OCI-LY7 (cell line): ENCODE results near the gene GLP1R. TPM values are rescaled to one million over a fixed set of nuclear protein-coding genes. Genes with fewer than 3 reads are reported as not detected.

Source experiments
- BruUV-seq: library from RNA; stranded (reverse); fragments of 400-500 nt; replicated peaks from 2 replicates; lab custom pipeline; 2021; lab: Mats Ljungman, UMichigan
- CTCF ChIA-PET: fragments of 300-600 bp; sonication (Branson Sonifier 250); formaldehyde crosslinking; loops from one replicate; lab custom pipeline; 2022; ENCODE audit warnings: antibody characterized with exemption; ENCODE audit not compliant: unreplicated experiment; lab: Charles Lee
- POLR2A ChIA-PET: fragments of 300-600 bp; sonication (Branson Sonifier 250); formaldehyde crosslinking; loops from one replicate; lab custom pipeline; 2022; ENCODE audit warnings: antibody characterized with exemption; lab: Charles Lee
- DNase-seq: peaks from one replicate; pipeline ENCODE4 v3.0.0-alpha.2; 2015; ENCODE audit warnings: low spot score
- H2AFZ ChIP-seq: fragments of 200-600 bp; sonication (generic), shearing (Covaris generic); 2 replicates; pipeline ENCODE4 v1.6.1; 2014; ENCODE audit warnings: mild to moderate bottlenecking, antibody characterized with exemption, low read length, moderate library complexity
- H3K27ac ChIP-seq: fragments of 200-600 bp; sonication (generic); 2 replicates; pipeline ENCODE4 v1.5.1; 2014; ENCODE audit warnings: mixed run types, low read depth, mild to moderate bottlenecking, moderate library complexity, low read length, inconsistent platforms; ENCODE audit not compliant: poor library complexity, severe bottlenecking
- H3K36me3 ChIP-seq: fragments of 200-600 bp; sonication (generic); 2 replicates; pipeline ENCODE4 v1.6.1; 2014; ENCODE audit warnings: mild to moderate bottlenecking, antibody characterized with exemption, low read length, moderate library complexity, mixed read lengths; ENCODE audit not compliant: insufficient read depth
- H3K4me1 ChIP-seq: fragments of 200-600 bp; sonication (generic); 2 replicates; pipeline ENCODE4 v1.5.1; 2014; ENCODE audit warnings: mild to moderate bottlenecking, low read length; ENCODE audit not compliant: insufficient read depth, poor library complexity, severe bottlenecking
- H3K4me2 ChIP-seq: fragments of 200-600 bp; sonication (generic); 2 replicates; pipeline ENCODE4 v1.6.1; 2014; ENCODE audit warnings: mild to moderate bottlenecking, low read length
- H3K4me3 ChIP-seq: fragments of 200-600 bp; sonication (generic); 2 replicates; pipeline ENCODE4 v1.5.1; 2014; ENCODE audit warnings: mild to moderate bottlenecking, low read depth, low read length; ENCODE audit not compliant: poor library complexity, severe bottlenecking
- H3K79me2 ChIP-seq: fragments of 200-600 bp; sonication (generic); 2 replicates; pipeline ENCODE4 v1.6.1; 2016; ENCODE audit warnings: low read depth, mild to moderate bottlenecking, low read length, moderate library complexity, mixed read lengths; ENCODE audit not compliant: insufficient read depth
- H3K9me2 ChIP-seq: fragments of 200-600 bp; sonication (generic); 2 replicates; pipeline ENCODE4 v1.6.1; 2016; ENCODE audit warnings: mild to moderate bottlenecking, low read length, mixed read lengths; ENCODE audit not compliant: insufficient read depth
- H3K9me3 ChIP-seq: fragments of 200-600 bp; sonication (generic); 2 replicates; pipeline ENCODE4 v1.6.1; 2014; ENCODE audit warnings: mild to moderate bottlenecking, mixed run types, low read length, mixed read lengths
- H4K20me1 ChIP-seq: fragments of 200-600 bp; sonication (generic); 2 replicates; pipeline ENCODE4 v1.6.1; 2014; ENCODE audit warnings: mild to moderate bottlenecking, antibody characterized with exemption, low read length, moderate library complexity, mixed read lengths; ENCODE audit not compliant: insufficient read depth
- EZH2phosphoT487 ChIP-seq: fragments of 200-600 bp; sonication (generic); IDR thresholded peaks from 2 replicates; pipeline ENCODE4 v1.6.1; 2018; ENCODE audit warnings: low read depth, borderline replicate concordance, mild to moderate bottlenecking, mixed run types, antibody characterized with exemption, low read length, moderate library complexity, mixed read lengths
- intact Hi-C: fragments of 100-400 bp; cut with micrococcal nuclease; formaldehyde crosslinking; loops from one replicate; pipeline ENCODE4 v1.10.0; 2022; ENCODE audit not compliant: unreplicated experiment
- total RNA-seq, 2 experiments: library from RNA; depleted of rRNA in 1 of 2; stranded (reverse); fragments of >200 nt in 1 of 2; shearing (Covaris generic) in 1 of 2; gene quantifications; 2 replicates each; pipeline ENCODE4 v1.2.3, GENCODE V29; 2014 to 2022
- TF ChIP-seq, protein P1 (sequence below): fragments of 200-600 bp; sonication (generic); conservative IDR thresholded peaks from 2 replicates; pipeline ENCODE4 v1.5.1; 2014; ENCODE audit warnings: mild to moderate bottlenecking, antibody characterized with exemption, low read length, moderate library complexity, mixed read lengths

Gene GLP1R
- total RNA-seq, 2 experiments from 2014 or later = not detected

- CTCF ChIA-PET = no interaction called here
Measured at GRCh38 chr6:39107641-39108040, 59.1 kb downstream of the GLP1R start.

GRCh38 chr6:39108041-39108839 lies 59.7 kb downstream of the GLP1R start:
- TF ChIP-seq, protein P1, sequence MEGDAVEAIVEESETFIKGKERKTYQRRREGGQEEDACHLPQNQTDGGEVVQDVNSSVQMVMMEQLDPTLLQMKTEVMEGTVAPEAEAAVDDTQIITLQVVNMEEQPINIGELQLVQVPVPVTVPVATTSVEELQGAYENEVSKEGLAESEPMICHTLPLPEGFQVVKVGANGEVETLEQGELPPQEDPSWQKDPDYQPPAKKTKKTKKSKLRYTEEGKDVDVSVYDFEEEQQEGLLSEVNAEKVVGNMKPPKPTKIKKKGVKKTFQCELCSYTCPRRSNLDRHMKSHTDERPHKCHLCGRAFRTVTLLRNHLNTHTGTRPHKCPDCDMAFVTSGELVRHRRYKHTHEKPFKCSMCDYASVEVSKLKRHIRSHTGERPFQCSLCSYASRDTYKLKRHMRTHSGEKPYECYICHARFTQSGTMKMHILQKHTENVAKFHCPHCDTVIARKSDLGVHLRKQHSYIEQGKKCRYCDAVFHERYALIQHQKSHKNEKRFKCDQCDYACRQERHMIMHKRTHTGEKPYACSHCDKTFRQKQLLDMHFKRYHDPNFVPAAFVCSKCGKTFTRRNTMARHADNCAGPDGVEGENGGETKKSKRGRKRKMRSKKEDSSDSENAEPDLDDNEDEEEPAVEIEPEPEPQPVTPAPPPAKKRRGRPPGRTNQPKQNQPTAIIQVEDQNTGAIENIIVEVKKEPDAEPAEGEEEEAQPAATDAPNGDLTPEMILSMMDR = no peak
- TF ChIP-seq EZH2phosphoT487 = no peak
- H2AFZ ChIP-seq = no peak overlapping the region
- no peak overlapping the region for H3K4me3 ChIP-seq
- no peaks in the 10 kb centered on the region for H3K9me2 ChIP-seq
- H3K79me2 ChIP-seq = no peaks in the 10 kb centered on the region; the same call in 1 of the 2 replicates
- intact Hi-C loops = no loop called here
- POLR2A ChIA-PET = no interaction called here
- no peak for DNase-seq
- CTCF ChIA-PET = no interaction called here
- H4K20me1 ChIP-seq = no peaks in the 10 kb centered on the region
- H3K36me3 ChIP-seq = peaks cover 8% of the 10 kb centered on the region; the same call in 1 of the 2 replicates
- peaks cover 1% of the 10 kb centered on the region for H3K4me1 ChIP-seq
- H3K4me2 ChIP-seq = no peak overlapping the region
- no TSS peak for BruUV-seq
- no peak overlapping the region for H3K27ac ChIP-seq
- no peaks in the 10 kb centered on the region for H3K9me3 ChIP-seq

More at GRCh38 chr6:39107641-39108040, 59.1 kb downstream of the GLP1R start:
- Histone ChIP-seq H3K27ac (no peak overlapping the region), H3K9me2 (no peaks in the 10 kb centered on the region), H4K20me1 (no peaks in the 10 kb centered on the region), H3K4me2 (no peak overlapping the region), H3K4me1 (no peaks in the 10 kb centered on the region), H3K9me3 (no peaks in the 10 kb centered on the region), H3K79me2 (no peaks in the 10 kb centered on the region), H2AFZ (no peak overlapping the region), H3K36me3 (peaks cover 8% of the 10 kb centered on the region; the same call in 1 of the 2 replicates), H3K4me3 (no peak overlapping the region)
- DNase-seq = no peak
- intact Hi-C loops = no loop called here
- BruUV-seq = no TSS peak
- TF ChIP-seq EZH2phosphoT487 = no peak
- TF ChIP-seq, protein P1 = no peak
- POLR2A ChIA-PET = no interaction called here

DNA sequence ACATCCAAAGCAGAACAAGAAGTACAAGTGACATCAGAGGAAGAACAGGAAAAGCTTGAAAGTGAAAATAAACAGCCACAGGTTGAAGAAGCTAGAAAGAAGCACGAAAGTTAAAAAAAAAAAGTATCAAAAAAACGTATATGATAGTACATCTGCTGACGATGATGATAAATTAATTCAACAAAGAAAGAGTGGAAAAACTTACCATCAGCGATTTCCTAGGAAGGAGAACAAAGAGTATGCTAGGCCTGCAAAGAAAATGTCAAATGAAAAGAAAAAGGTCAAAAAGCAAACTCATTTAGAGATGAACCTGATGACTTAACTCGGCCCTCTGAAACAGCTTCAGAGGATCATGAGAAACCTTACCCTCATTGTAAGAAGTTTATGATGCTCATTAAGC lies 62.7 kb downstream of the GLP1R start:
- no peak for TF ChIP-seq EZH2phosphoT487
- TF ChIP-seq, protein P1 = no peak
- no TSS peak for BruUV-seq
- Histone ChIP-seq H4K20me1 (no peaks in the 10 kb centered on the region), H2AFZ (no peak overlapping the region), H3K9me2 (no peaks in the 10 kb centered on the region), H3K27ac (no peak overlapping the region), H3K9me3 (no peaks in the 10 kb centered on the region), H3K4me3 (no peak overlapping the region), H3K79me2 (no peaks in the 10 kb centered on the region; the same call in 1 of the 2 replicates), H3K36me3 (peaks cover 8% of the 10 kb centered on the region; the same call in 1 of the 2 replicates), H3K4me1 (peaks cover 18% of the 10 kb centered on the region), H3K4me2 (no peak overlapping the region)
- POLR2A ChIA-PET = interaction anchor here (0.6 to 1.1 kb wide), 3 partner anchors 23 to 533 kb away, joined by 3 to 4 read pairs (median 3); no protein-coding TSS in a partner anchor
- CTCF ChIA-PET = interaction anchor here (0.6 kb wide), 1 partner anchor 1786 kb away, joined by 3 read pairs; no protein-coding TSS in a partner anchor
- intact Hi-C loops = loop anchor here (5.0 kb wide), 1 partner anchor 409 kb away; the partner anchor contains the start of gene GLO1
- no peak for DNase-seq
